PC-3 (cell line): ENCODE measurements around the gene XYLT2. TPM values are rescaled to one million over a fixed set of nuclear protein-coding genes. Genes with fewer than 3 reads are reported as not detected.

Experiments used
- ATAC-seq: fragments of 200-7000 bp; cut with Tn5 transposase; 2 replicates; pipeline ENCODE4 v1.9.1; 2020; ENCODE audit warnings: mild to moderate bottlenecking, moderate library complexity
- BruUV-seq: library from RNA; stranded (reverse); fragments of 400-500 nt; replicated peaks from 2 replicates; lab custom pipeline; 2021; lab: Mats Ljungman, UMichigan
- CTCF ChIA-PET: fragments of 300-600 bp; sonication (Branson Sonifier 250); formaldehyde crosslinking; loops from one replicate; lab custom pipeline; 2022; ENCODE audit warnings: antibody characterized with exemption; lab: Charles Lee
- POLR2A ChIA-PET: fragments of 300-600 bp; sonication (Branson Sonifier 250); formaldehyde crosslinking; loops from one replicate; lab custom pipeline; 2022; ENCODE audit warnings: antibody characterized with exemption; ENCODE audit not compliant: unreplicated experiment; lab: Charles Lee
- DNase-seq: peaks from one replicate; pipeline ENCODE4 v3.0.0-alpha.2; 2015
- H2AFZ ChIP-seq: fragments of 300-600 bp; sonication (generic); 2 replicates; pipeline ENCODE4 v1.6.0; 2016; ENCODE audit warnings: antibody characterized with exemption, low read length
- H3F3A ChIP-seq: fragments of 300-600 bp; sonication (generic); one replicate; pipeline ENCODE4 v1.6.0; 2017; ENCODE audit warnings: antibody characterized with exemption, low read length, control low read depth, mild to moderate bottlenecking; ENCODE audit not compliant: unreplicated experiment
- H3K27ac ChIP-seq: fragments of 300-600 bp; sonication (generic); 2 replicates; pipeline ENCODE4 v1.5.1; 2016; ENCODE audit warnings: mild to moderate bottlenecking, low read length
- H3K27me3 ChIP-seq: fragments of 300-600 bp; sonication (generic); 2 replicates; pipeline ENCODE4 v1.6.1; 2016; ENCODE audit warnings: low read length, mixed read lengths
- H3K36me3 ChIP-seq: fragments of 300-600 bp; sonication (generic); 2 replicates; pipeline ENCODE4 v1.6.1; 2016; ENCODE audit warnings: low read depth, mixed run types, low read length, mixed read lengths
- H3K4me1 ChIP-seq: fragments of 300-600 bp; sonication (generic); 2 replicates; pipeline ENCODE4 v1.5.1; 2016; ENCODE audit warnings: low read length; ENCODE audit not compliant: insufficient read depth
- H3K4me2 ChIP-seq: fragments of 300-600 bp; sonication (generic); 2 replicates; pipeline ENCODE4 v1.6.0; 2016; ENCODE audit warnings: low read length
- H3K4me3 ChIP-seq: fragments of 300-600 bp; sonication (generic); 2 replicates; pipeline ENCODE4 v1.5.1; 2016; ENCODE audit warnings: mild to moderate bottlenecking, low read length, mixed read lengths
- H3K79me2 ChIP-seq: fragments of 300-600 bp; sonication (generic); 2 replicates; pipeline ENCODE4 v1.6.1; 2017; ENCODE audit warnings: low read length, mixed read lengths
- H3K9ac ChIP-seq: fragments of 300-600 bp; sonication (generic); 2 replicates; pipeline ENCODE4 v1.6.0; 2016; ENCODE audit warnings: mild to moderate bottlenecking, low read length
- H3K9me2 ChIP-seq: fragments of 300-600 bp; sonication (generic); replicated peaks from 2 replicates; pipeline ENCODE4 v1.6.1; 2016; ENCODE audit warnings: mixed run types, low read length, mixed read lengths
- H3K9me3 ChIP-seq: fragments of 300-600 bp; sonication (generic); 2 replicates; pipeline ENCODE4 v1.6.1; 2016; ENCODE audit warnings: low read length, mixed read lengths
- H4K20me1 ChIP-seq: fragments of 300-600 bp; sonication (generic); 2 replicates; pipeline ENCODE4 v1.6.1; 2016; ENCODE audit warnings: low read length, mixed read lengths
- CTCF ChIP-seq: fragments of 300-600 bp; sonication (generic); conservative IDR thresholded peaks from 2 replicates; pipeline ENCODE4 v1.5.1; 2017; ENCODE audit warnings: antibody characterized with exemption, low read depth, mild to moderate bottlenecking, low read length
- EZH2 ChIP-seq: fragments of 300-600 bp; sonication (generic); IDR thresholded peaks from one replicate; pipeline ENCODE4 v1.6.1; 2017; ENCODE audit warnings: antibody characterized with exemption, mild to moderate bottlenecking, low read length; ENCODE audit not compliant: unreplicated experiment
- EZH2phosphoT487 ChIP-seq: fragments of 300-600 bp; sonication (generic); IDR thresholded peaks from 2 replicates; pipeline ENCODE4 v1.6.1; 2018; ENCODE audit warnings: mild to moderate bottlenecking, antibody characterized with exemption, low read length, borderline replicate concordance
- intact Hi-C: fragments of 100-400 bp; cut with micrococcal nuclease; formaldehyde crosslinking; loops from 2 replicates; pipeline ENCODE4 v1.9.0; 2023
- total RNA-seq: library from RNA; depleted of rRNA; stranded (reverse); fragments of >200 nt; gene quantifications from 2 replicates; pipeline ENCODE4 v1.2.3, GENCODE V29; 2014

The XYLT2 gene
- total RNA-seq, 1 experiment from 2014 or later: 53.5 TPM

GRCh38 chr17:50301891-50302584, 43.9 kb upstream of the XYLT2 start:
- no TSS peak for BruUV-seq
- DNase-seq: no peak
- POLR2A ChIA-PET: no interaction called here

GRCh38 chr17:50303051-50303450, 42.9 kb upstream of the XYLT2 start:
- Histone ChIP-seq H3K4me1 (no peaks in the 10 kb centered on the region), H3K9ac (no peak overlapping the region), H3K4me3 (no peak overlapping the region), H3K27me3 (no peaks in the 10 kb centered on the region), H3K36me3 (no peaks in the 10 kb centered on the region), H3K27ac (no peak overlapping the region), H3F3A (no peaks in the 10 kb centered on the region), H3K9me2 (no peaks in the 10 kb centered on the region), H3K79me2 (no peaks in the 10 kb centered on the region), H4K20me1 (no peaks in the 10 kb centered on the region), H3K4me2 (no peak overlapping the region), H3K9me3 (no peaks in the 10 kb centered on the region), H2AFZ (no peak overlapping the region)
- ChIA-PET CTCF (no interaction called here), POLR2A (no interaction called here)
- no peak for ATAC-seq
- no peak for TF ChIP-seq EZH2
- no peak for TF ChIP-seq EZH2phosphoT487
- no peak for TF ChIP-seq CTCF
- no peak for DNase-seq
- intact Hi-C loops: no loop called here
- BruUV-seq: no TSS peak

More at GRCh38 chr17:50301891-50302584, 43.9 kb upstream of the XYLT2 start:
- Histone ChIP-seq H3K9me2 (no peaks in the 10 kb centered on the region), H3K9me3 (no peaks in the 10 kb centered on the region), H3K79me2 (no peaks in the 10 kb centered on the region), H3K36me3 (no peaks in the 10 kb centered on the region), H3K4me2 (no peak overlapping the region), H3K9ac (no peak overlapping the region), H3K4me1 (no peaks in the 10 kb centered on the region), H3F3A (no peaks in the 10 kb centered on the region), H3K4me3 (no peak overlapping the region), H3K27ac (no peak overlapping the region), H2AFZ (no peak overlapping the region), H3K27me3 (no peaks in the 10 kb centered on the region), H4K20me1 (no peaks in the 10 kb centered on the region)
- intact Hi-C loops: no loop called here
- ATAC-seq: no peak
- no peak for TF ChIP-seq CTCF
- TF ChIP-seq EZH2: no peak
- no peak for TF ChIP-seq EZH2phosphoT487
- CTCF ChIA-PET: no interaction called here

- Histone ChIP-seq H3K27ac (no peak overlapping the region), H3K79me2 (no peaks in the 10 kb centered on the region), H3K27me3 (no peaks in the 10 kb centered on the region), H3K4me2 (no peak overlapping the region), H3K9me3 (no peaks in the 10 kb centered on the region), H3K9me2 (no peaks in the 10 kb centered on the region), H2AFZ (no peak overlapping the region), H3K4me1 (no peaks in the 10 kb centered on the region), H3K4me3 (no peak overlapping the region), H4K20me1 (no peaks in the 10 kb centered on the region), H3K36me3 (no peaks in the 10 kb centered on the region), H3F3A (no peaks in the 10 kb centered on the region), H3K9ac (no peak overlapping the region)
- ATAC-seq: no peak
- TF ChIP-seq EZH2phosphoT487: no peak
- TF ChIP-seq EZH2: no peak
- TF ChIP-seq CTCF: no peak
- POLR2A ChIA-PET: no interaction called here
- no TSS peak for BruUV-seq
- intact Hi-C loops: no loop called here
- no peak for DNase-seq
- CTCF ChIA-PET: no interaction called here
Measured at GRCh38 chr17:50303596-50303995, 42.3 kb upstream of the XYLT2 start.
